Mucosa of stomach (tissue), 1 donor: ENCODE measurements around the gene FIGN.

ENCODE experiments used
- H3K27me3 ChIP-seq: one replicate; pipeline ENCODE4 v1.7.0; 2013; ENCODE audit warnings: mild to moderate bottlenecking, low read length; ENCODE audit not compliant: control insufficient read depth, insufficient read depth
- H3K36me3 ChIP-seq: one replicate; pipeline ENCODE4 v1.7.0; 2013; ENCODE audit warnings: low read length; ENCODE audit not compliant: control insufficient read depth, insufficient read depth
- H3K4me1 ChIP-seq: one replicate; pipeline ENCODE4 v1.7.0; 2013; ENCODE audit warnings: mild to moderate bottlenecking, low read length; ENCODE audit not compliant: control insufficient read depth, insufficient read depth
- H3K4me3 ChIP-seq: one replicate; pipeline ENCODE4 v1.7.0; 2013; ENCODE audit warnings: low read length
- H3K9ac ChIP-seq: one replicate; pipeline ENCODE4 v1.7.0; 2013; ENCODE audit warnings: mild to moderate bottlenecking, low read length, moderate library complexity
- H3K9me3 ChIP-seq: one replicate; pipeline ENCODE4 v1.7.0; 2013; ENCODE audit warnings: mild to moderate bottlenecking, low read length, moderate library complexity; ENCODE audit not compliant: control insufficient read depth
- donor health status: Pancreatic carcinoma.

Gene FIGN

GRCh38 chr2:163697846-163698637, 37.8 kb downstream of the FIGN start:
- no peak overlapping the region for H3K4me3 ChIP-seq
- H3K36me3 ChIP-seq: no peaks in the 10 kb centered on the region
- H3K27me3 ChIP-seq: no peaks in the 10 kb centered on the region
- no peaks in the 10 kb centered on the region for H3K9me3 ChIP-seq
- H3K9ac ChIP-seq: no peak overlapping the region
- no peaks in the 10 kb centered on the region for H3K4me1 ChIP-seq

GRCh38 chr2:163697429-163697828, 38.4 kb downstream of the FIGN start:
- no peak overlapping the region for H3K9ac ChIP-seq
- H3K4me3 ChIP-seq: no peak overlapping the region
- no peaks in the 10 kb centered on the region for H3K4me1 ChIP-seq
- no peaks in the 10 kb centered on the region for H3K36me3 ChIP-seq
- no peaks in the 10 kb centered on the region for H3K27me3 ChIP-seq
- H3K9me3 ChIP-seq: no peaks in the 10 kb centered on the region

GRCh38 chr2:163693484-163693883, 42.3 kb downstream of the FIGN start:
- H3K4me3 ChIP-seq: no peak overlapping the region
- H3K4me1 ChIP-seq: no peaks in the 10 kb centered on the region
- no peaks in the 10 kb centered on the region for H3K27me3 ChIP-seq
- no peak overlapping the region for H3K9ac ChIP-seq
- H3K9me3 ChIP-seq: no peaks in the 10 kb centered on the region
- no peaks in the 10 kb centered on the region for H3K36me3 ChIP-seq

- Histone ChIP-seq H3K36me3 (no peaks in the 10 kb centered on the region), H3K4me3 (no peak overlapping the region), H3K9ac (no peak overlapping the region), H3K4me1 (no peaks in the 10 kb centered on the region), H3K27me3 (no peaks in the 10 kb centered on the region), H3K9me3 (no peaks in the 10 kb centered on the region)
Measured at GRCh38 chr2:163692611-163693482, 43.0 kb downstream of the FIGN start.

- H3K9ac ChIP-seq: no peak overlapping the region
- H3K27me3 ChIP-seq: no peaks in the 10 kb centered on the region
- H3K4me1 ChIP-seq: no peaks in the 10 kb centered on the region
- no peaks in the 10 kb centered on the region for H3K36me3 ChIP-seq
- no peaks in the 10 kb centered on the region for H3K9me3 ChIP-seq
- H3K4me3 ChIP-seq: no peak overlapping the region
Measured at GRCh38 chr2:163692081-163692480, 43.7 kb downstream of the FIGN start.

GRCh38 chr2:163690896-163691295, 44.9 kb downstream of the FIGN start:
- H3K9me3 ChIP-seq: no peaks in the 10 kb centered on the region
- no peak overlapping the region for H3K9ac ChIP-seq
- no peaks in the 10 kb centered on the region for H3K36me3 ChIP-seq
- no peak overlapping the region for H3K4me3 ChIP-seq
- no peaks in the 10 kb centered on the region for H3K27me3 ChIP-seq
- no peaks in the 10 kb centered on the region for H3K4me1 ChIP-seq

GRCh38 chr2:163687217-163687616, 48.6 kb downstream of the FIGN start:
- Histone ChIP-seq H3K4me1 (no peaks in the 10 kb centered on the region), H3K9ac (no peak overlapping the region), H3K4me3 (no peak overlapping the region), H3K9me3 (no peaks in the 10 kb centered on the region), H3K27me3 (no peaks in the 10 kb centered on the region), H3K36me3 (no peaks in the 10 kb centered on the region)

GRCh38 chr2:163686289-163686688, 49.5 kb downstream of the FIGN start:
- Histone ChIP-seq H3K4me3 (no peak overlapping the region), H3K4me1 (no peaks in the 10 kb centered on the region), H3K36me3 (no peaks in the 10 kb centered on the region), H3K27me3 (no peaks in the 10 kb centered on the region), H3K9me3 (no peaks in the 10 kb centered on the region), H3K9ac (no peak overlapping the region)

- H3K4me1 ChIP-seq: no peaks in the 10 kb centered on the region
- H3K9ac ChIP-seq: no peak overlapping the region
- no peaks in the 10 kb centered on the region for H3K36me3 ChIP-seq
- H3K4me3 ChIP-seq: no peak overlapping the region
- H3K9me3 ChIP-seq: no peaks in the 10 kb centered on the region
- no peaks in the 10 kb centered on the region for H3K27me3 ChIP-seq
Measured at GRCh38 chr2:163682695-163683094, 53.1 kb downstream of the FIGN start.

- no peaks in the 10 kb centered on the region for H3K36me3 ChIP-seq
- no peak overlapping the region for H3K4me3 ChIP-seq
- no peak overlapping the region for H3K9ac ChIP-seq
- no peaks in the 10 kb centered on the region for H3K9me3 ChIP-seq
- no peaks in the 10 kb centered on the region for H3K27me3 ChIP-seq
- H3K4me1 ChIP-seq: no peaks in the 10 kb centered on the region
Measured at GRCh38 chr2:163681745-163682144, 54.1 kb downstream of the FIGN start.

GRCh38 chr2:163675388-163675787, 60.4 kb downstream of the FIGN start:
- Histone ChIP-seq H3K36me3 (no peaks in the 10 kb centered on the region), H3K4me1 (no peaks in the 10 kb centered on the region), H3K4me3 (no peak overlapping the region), H3K9ac (no peak overlapping the region), H3K9me3 (no peaks in the 10 kb centered on the region), H3K27me3 (no peaks in the 10 kb centered on the region)

- Histone ChIP-seq H3K4me3 (no peak overlapping the region), H3K9ac (no peak overlapping the region), H3K27me3 (no peaks in the 10 kb centered on the region), H3K9me3 (no peaks in the 10 kb centered on the region), H3K36me3 (no peaks in the 10 kb centered on the region), H3K4me1 (no peaks in the 10 kb centered on the region)
Measured at GRCh38 chr2:163673522-163673921, 62.3 kb downstream of the FIGN start.
